Mammary epithelial cell (primary cell): ENCODE results near the gene ARPIN.

Source experiments
- EZH2 ChIP-seq: IDR thresholded peaks from 2 replicates; pipeline ENCODE4 v1.6.1; 2012; ENCODE audit warnings: low read length, inconsistent platforms, borderline replicate concordance
- TF ChIP-seq, protein P1 (sequence below), 2 donors: IDR thresholded peaks in 1 of 2; conservative IDR thresholded peaks in 1 of 2; 2 replicates each; pipeline ENCODE4 v1.5.1; 2011 to 2012; ENCODE audit warnings: inconsistent platforms in 2 of 2, low read length in 2 of 2, mild to moderate bottlenecking in 2 of 2, control low read depth in 1 of 2, low read depth in 1 of 2; ENCODE audit not compliant: insufficient read depth in 1 of 2; ENCODE audit errors: extremely low read depth in 1 of 2

DNA sequence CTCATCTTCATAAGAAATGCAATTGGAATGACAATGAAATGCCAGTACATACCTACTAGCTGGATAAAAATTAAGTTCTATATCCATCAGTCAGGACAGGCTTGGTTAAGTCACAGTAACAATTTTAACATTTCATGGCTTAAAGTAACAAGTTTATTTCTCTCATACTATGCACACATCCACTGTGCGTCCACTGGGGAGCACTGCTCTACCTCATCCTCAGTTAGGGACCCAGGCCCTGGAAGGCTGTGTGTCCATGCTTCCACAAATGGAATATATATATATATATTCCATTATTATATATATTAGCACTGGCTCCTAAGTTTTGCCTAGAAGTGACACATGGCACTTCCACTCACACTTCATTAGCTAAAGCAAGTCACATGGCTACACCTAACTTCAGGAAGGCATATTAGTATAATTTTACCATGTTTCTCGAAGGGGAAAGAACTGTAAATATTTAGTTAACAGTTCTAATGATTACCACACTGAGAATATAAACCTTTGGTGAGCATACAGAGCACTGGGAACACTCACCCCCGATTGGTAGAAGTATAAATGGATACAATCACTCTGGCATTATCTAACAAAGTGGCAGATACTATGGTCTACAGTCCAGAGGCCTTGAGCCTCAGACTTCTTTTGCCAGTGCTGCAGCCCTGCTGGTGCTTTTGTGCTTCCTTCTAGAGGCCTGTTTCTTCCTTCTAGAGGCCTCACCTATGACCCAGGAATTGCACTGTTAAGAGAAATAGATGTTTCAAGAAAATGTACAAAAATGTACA lies 47.6 kb downstream of the ARPIN start:
- TF ChIP-seq, protein P1, sequence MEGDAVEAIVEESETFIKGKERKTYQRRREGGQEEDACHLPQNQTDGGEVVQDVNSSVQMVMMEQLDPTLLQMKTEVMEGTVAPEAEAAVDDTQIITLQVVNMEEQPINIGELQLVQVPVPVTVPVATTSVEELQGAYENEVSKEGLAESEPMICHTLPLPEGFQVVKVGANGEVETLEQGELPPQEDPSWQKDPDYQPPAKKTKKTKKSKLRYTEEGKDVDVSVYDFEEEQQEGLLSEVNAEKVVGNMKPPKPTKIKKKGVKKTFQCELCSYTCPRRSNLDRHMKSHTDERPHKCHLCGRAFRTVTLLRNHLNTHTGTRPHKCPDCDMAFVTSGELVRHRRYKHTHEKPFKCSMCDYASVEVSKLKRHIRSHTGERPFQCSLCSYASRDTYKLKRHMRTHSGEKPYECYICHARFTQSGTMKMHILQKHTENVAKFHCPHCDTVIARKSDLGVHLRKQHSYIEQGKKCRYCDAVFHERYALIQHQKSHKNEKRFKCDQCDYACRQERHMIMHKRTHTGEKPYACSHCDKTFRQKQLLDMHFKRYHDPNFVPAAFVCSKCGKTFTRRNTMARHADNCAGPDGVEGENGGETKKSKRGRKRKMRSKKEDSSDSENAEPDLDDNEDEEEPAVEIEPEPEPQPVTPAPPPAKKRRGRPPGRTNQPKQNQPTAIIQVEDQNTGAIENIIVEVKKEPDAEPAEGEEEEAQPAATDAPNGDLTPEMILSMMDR (conservative IDR thresholded peaks at IDR 0.05 in 1 of 2, IDR thresholded peaks at IDR 0.05 in 1 of 2; ENCODE audit: extremely low read depth in 1 of 2, insufficient read depth in 1 of 2, low read depth in 1 of 2, low read length in 2 of 2): no peak
- TF ChIP-seq EZH2: no peak
